Measurements from ENCODE around the gene LDB2. TPM values are rescaled to one million over a fixed set of nuclear protein-coding genes. Genes with fewer than 3 reads are reported as not detected.

Gene LDB2
- total and polyA plus RNA-seq, 11 donors: 9.5 to 38.7 (median 26.3) TPM

GRCh38 chr4:16817286-16817685, 81.2 kb downstream of the LDB2 start:
- intact Hi-C loops (cut with DNase I): loop anchor here in 1 of 10 donors (5.0 kb wide), 1 partner anchor 85 kb away; no protein-coding TSS in a partner anchor
- Histone ChIP-seq H3K4me3 (no peak overlapping the region), H3K27me3 (peaks cover 0 to 8% (median 0%) of the 10 kb centered on the region in 9 donors), H3K36me3 (peaks cover 0 to 5% (median 0%) of the 10 kb centered on the region in 9 donors), H3K9me3 (peaks cover 0 to 3% (median 0%) of the 10 kb centered on the region in 12 donors), H3K27ac (no peak overlapping the region), H3K4me1 (peaks cover 0 to 19% (median 4%) of the 10 kb centered on the region in 12 donors)
- DNase-seq (no peak), ATAC-seq (no peak)
- 95 to 100% (median 96%) methylated on average over 1 of the region's 1 CpG for WGBS, 4 donors
- no peak for TF ChIP-seq POLR2A (IDR thresholded peaks at IDR 0.05)
- TF ChIP-seq, protein P1, sequence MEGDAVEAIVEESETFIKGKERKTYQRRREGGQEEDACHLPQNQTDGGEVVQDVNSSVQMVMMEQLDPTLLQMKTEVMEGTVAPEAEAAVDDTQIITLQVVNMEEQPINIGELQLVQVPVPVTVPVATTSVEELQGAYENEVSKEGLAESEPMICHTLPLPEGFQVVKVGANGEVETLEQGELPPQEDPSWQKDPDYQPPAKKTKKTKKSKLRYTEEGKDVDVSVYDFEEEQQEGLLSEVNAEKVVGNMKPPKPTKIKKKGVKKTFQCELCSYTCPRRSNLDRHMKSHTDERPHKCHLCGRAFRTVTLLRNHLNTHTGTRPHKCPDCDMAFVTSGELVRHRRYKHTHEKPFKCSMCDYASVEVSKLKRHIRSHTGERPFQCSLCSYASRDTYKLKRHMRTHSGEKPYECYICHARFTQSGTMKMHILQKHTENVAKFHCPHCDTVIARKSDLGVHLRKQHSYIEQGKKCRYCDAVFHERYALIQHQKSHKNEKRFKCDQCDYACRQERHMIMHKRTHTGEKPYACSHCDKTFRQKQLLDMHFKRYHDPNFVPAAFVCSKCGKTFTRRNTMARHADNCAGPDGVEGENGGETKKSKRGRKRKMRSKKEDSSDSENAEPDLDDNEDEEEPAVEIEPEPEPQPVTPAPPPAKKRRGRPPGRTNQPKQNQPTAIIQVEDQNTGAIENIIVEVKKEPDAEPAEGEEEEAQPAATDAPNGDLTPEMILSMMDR (IDR thresholded peaks at IDR 0.05): no peak

- intact Hi-C loops (cut with DNase I): no loop called here
- Histone ChIP-seq H3K9me3 (peaks cover 0 to 9% (median under 1%) of the 10 kb centered on the region in 12 donors), H3K4me1 (peaks cover 0 to 9% (median 0%) of the 10 kb centered on the region in 12 donors), H3K36me3 (peaks cover 0 to 10% (median 0%) of the 10 kb centered on the region in 9 donors), H3K27me3 (peaks cover 0 to 8% (median 0%) of the 10 kb centered on the region in 9 donors), H3K4me3 (no peak overlapping the region), H3K27ac (no peak overlapping the region)
- TF ChIP-seq, protein P1 (IDR thresholded peaks at IDR 0.05): no peak
- TF ChIP-seq POLR2A (IDR thresholded peaks at IDR 0.05): no peak
- ATAC-seq (no peak), DNase-seq (no peak)
- WGBS, 4 donors: 87 to 93% (median 91%) methylated on average over 1 of the region's 1 CpG
Measured at GRCh38 chr4:16814361-16814760, 84.1 kb downstream of the LDB2 start.

DNA sequence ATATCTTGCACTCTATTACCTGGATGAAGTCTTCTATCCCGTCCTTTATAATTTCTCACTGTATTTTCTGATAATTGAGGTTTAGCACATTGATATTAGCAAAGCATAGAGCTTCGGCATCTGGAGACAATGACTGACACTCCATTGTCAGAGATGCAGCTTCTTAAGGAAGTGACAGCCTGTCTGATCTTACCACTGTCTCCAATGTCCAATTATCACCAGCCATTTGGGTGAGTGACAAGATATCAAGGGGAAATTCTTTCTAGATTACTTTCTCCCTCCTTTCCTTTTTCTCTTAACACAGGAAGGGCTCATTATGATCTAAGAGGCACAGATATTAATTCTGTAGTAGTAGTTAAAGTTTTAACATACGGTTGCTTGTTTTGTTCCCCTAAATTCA, 86.4 kb downstream of the LDB2 start:
- Histone ChIP-seq H3K27ac (no peak overlapping the region), H3K9me3 (peaks cover 0 to 17% (median 5%) of the 10 kb centered on the region in 12 donors), H3K27me3 (peaks cover 0 to 8% (median 0%) of the 10 kb centered on the region in 9 donors), H3K4me3 (no peak overlapping the region), H3K4me1 (peaks cover 0 to 9% (median 0%) of the 10 kb centered on the region in 12 donors), H3K36me3 (peaks cover 0 to 15% (median 0%) of the 10 kb centered on the region in 9 donors)
- WGBS, 4 donors: 47 to 58% (median 53%) methylated on average over 3 of the region's 3 CpGs
- intact Hi-C loops (cut with DNase I): no loop called here
- no peak for DNase-seq
- no peak for ATAC-seq
- no peak for TF ChIP-seq POLR2A (IDR thresholded peaks at IDR 0.05)
- TF ChIP-seq, protein P1 (IDR thresholded peaks at IDR 0.05): no peak

DNA sequence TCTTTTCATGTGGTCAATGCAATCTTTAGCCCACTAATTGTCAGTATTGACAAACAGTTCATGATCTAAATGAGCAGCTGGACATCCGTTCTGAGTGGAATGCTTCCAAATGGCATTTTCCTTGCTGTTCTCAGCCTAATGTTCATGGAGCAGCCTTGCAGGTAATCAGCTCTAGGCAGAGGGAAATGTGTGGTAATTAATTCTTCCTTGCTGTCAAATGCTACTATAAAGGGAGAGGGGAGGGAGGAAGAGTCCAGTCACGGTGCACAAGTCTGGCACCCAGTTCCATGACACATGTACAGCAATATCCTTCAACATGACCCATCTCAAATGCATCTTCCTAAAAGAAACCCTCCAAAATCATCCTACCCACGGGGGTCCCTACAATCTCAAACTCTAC, 88.5 kb downstream of the LDB2 start:
- ATAC-seq: no peak
- 71 to 80% (median 76%) methylated on average over 3 of the region's 3 CpGs for WGBS, 4 donors
- no peak overlapping the region for H3K4me3 ChIP-seq
- H3K9me3 ChIP-seq: peaks cover 0 to 18% (median 5%) of the 10 kb centered on the region in 12 donors
- DNase-seq: no peak
- TF ChIP-seq POLR2A (IDR thresholded peaks at IDR 0.05): no peak
- TF ChIP-seq, protein P1 (IDR thresholded peaks at IDR 0.05): no peak
- peaks cover 0 to 8% (median 0%) of the 10 kb centered on the region in 9 donors for H3K27me3 ChIP-seq
- peaks cover 0 to 9% (median 0%) of the 10 kb centered on the region in 12 donors for H3K4me1 ChIP-seq
- H3K36me3 ChIP-seq: peaks cover 0 to 15% (median 0%) of the 10 kb centered on the region in 9 donors
- H3K27ac ChIP-seq: no peak overlapping the region
- intact Hi-C loops (cut with DNase I): no loop called here

All from heart left ventricle (tissue), 16 donors.